Esophagus muscularis mucosa (tissue), 4 donors: ENCODE data around the gene RAB15. TPM values are rescaled to one million over a fixed set of nuclear protein-coding genes. Genes with fewer than 3 reads are reported as not detected.

ENCODE experiments used
- DNase-seq: peaks from one replicate; pipeline ENCODE4 v3.0.0-alpha.2; 2017; ENCODE audit errors: extremely low spot score
- H3K27ac ChIP-seq, 4 donors: fragments of 200-600 bp; sonication (generic); replicated peaks in 1 of 4; 1 replicate in 3 of 4; 2 replicates in 1 of 4; pipeline ENCODE4 v1.5.1; 2016 to 2019; ENCODE audit warnings: mild to moderate bottlenecking in 1 of 4
- H3K27me3 ChIP-seq, 4 donors: fragments of 200-600 bp; sonication (generic); one replicate each; pipeline versions ENCODE4 v1.5.1 to v1.6.0; 2016 to 2019
- H3K36me3 ChIP-seq, 4 donors: fragments of 200-600 bp; sonication (generic); one replicate each; pipeline ENCODE4 v1.5.1; 2016 to 2019
- H3K4me1 ChIP-seq, 4 donors: fragments of 200-600 bp; sonication (generic); one replicate each; pipeline ENCODE4 v1.5.1; 2016 to 2019
- H3K4me3 ChIP-seq, 4 donors: fragments of 200-600 bp; sonication (generic); 1 replicate in 2 of 4; 2 replicates in 2 of 4; pipeline ENCODE4 v1.5.1; 2016 to 2019; ENCODE audit warnings: mild to moderate bottlenecking in 4 of 4, moderate library complexity in 1 of 4
- H3K9me3 ChIP-seq, 4 donors: fragments of 200-600 bp; sonication (generic); 1 replicate in 3 of 4; 2 replicates in 1 of 4; pipeline ENCODE4 v1.5.1; 2016 to 2019
- EP300 ChIP-seq: sonication (generic); formaldehyde crosslinking; IDR thresholded peaks from one replicate; pipeline ENCODE4 v1.6.1; 2017; ENCODE audit warnings: antibody characterized with exemption
- POLR2A ChIP-seq: fragments of 450-650 bp; IDR thresholded peaks from one replicate; pipeline ENCODE4 v1.6.1; 2017; ENCODE audit warnings: antibody characterized with exemption, moderate library complexity, mild to moderate bottlenecking, low read depth
- POLR2AphosphoS5 ChIP-seq, 2 donors: sonication (generic); formaldehyde crosslinking; IDR thresholded peaks; one replicate each; pipeline ENCODE4 v1.6.1; 2017; ENCODE audit warnings: antibody characterized with exemption in 2 of 2
- WGBS: methylation state at CpG from one replicate; pipeline ENCODE4 v1.1.5; 2018; 5-methylcytosine and 5-hydroxymethylcytosine counted together
- intact Hi-C: fragments of 100-400 bp; cut with DNase I; formaldehyde crosslinking; loops from one replicate; pipeline ENCODE4 v1.15.1; 2023
- total RNA-seq, 4 donors: library from RNA; depleted of rRNA; stranded (reverse); fragments of >200 nt; gene quantifications; one replicate each; pipeline versions ENCODE4 v1.1.0 to v1.2.1, GENCODE V29; 2016
- TF ChIP-seq, protein P1 (sequence below), 3 experiments: fragments of 200-600 bp in 2 of 3; fragments of 450-650 bp in 1 of 3; sonication (generic) in 2 of 3; IDR thresholded peaks; one replicate each; pipeline ENCODE4 v1.5.1; 2017 to 2019; ENCODE audit warnings: antibody characterized with exemption in 3 of 3, mild to moderate bottlenecking in 2 of 3, moderate library complexity in 1 of 3

Gene RAB15
- total RNA-seq, 4 donors from 2014 or later = 3.7 to 11.4 (median 7.1) TPM

DNA sequence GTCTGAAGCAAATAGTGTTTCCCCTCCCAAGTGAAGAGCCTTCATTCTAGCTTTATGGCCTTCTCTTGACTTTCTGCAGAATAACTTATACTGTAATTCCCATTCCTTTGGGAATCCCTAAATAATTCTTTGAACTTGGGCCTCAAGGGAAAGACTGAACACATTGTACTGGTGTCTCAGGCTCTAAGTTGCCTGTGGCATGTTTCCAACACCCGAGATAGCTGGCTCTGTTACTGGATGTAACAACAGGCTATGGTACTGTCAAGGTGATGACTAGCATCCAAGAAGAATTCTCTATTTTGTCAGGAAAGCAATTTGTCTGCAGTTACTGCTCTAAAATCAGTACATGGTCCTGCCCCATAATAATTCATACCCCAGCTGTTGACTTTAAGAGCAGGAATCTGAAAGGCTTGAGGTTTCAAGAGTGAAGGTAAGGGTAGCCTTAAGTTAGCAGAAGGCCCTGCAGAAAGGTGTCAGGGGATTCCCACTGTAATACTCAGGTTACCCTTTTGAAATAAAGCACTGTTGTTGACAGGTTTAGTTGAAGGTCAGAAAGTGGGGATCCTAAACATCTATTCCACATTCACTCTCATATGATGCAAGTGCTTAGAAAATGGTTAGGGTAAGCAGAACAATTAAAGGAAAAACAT is 34.8 kb downstream of the RAB15 start:
- intact Hi-C loops = loop anchor here (5.0 kb wide), 1 partner anchor 115 kb away; no protein-coding TSS in a partner anchor
- peak overlapping the region in 3 of 4 donors; percentile 2 to 52 (median 37) for H3K27ac ChIP-seq
- no peak overlapping the region for H3K4me3 ChIP-seq
- WGBS = 18% methylated on average over 1 of the region's 1 CpG
- peaks cover 19 to 38% (median 36%) of the 10 kb centered on the region in 4 donors for H3K4me1 ChIP-seq
- H3K36me3 ChIP-seq = peaks cover 5 to 57% (median 33%) of the 10 kb centered on the region in 4 donors
- no peak for TF ChIP-seq POLR2AphosphoS5 (IDR thresholded peaks at IDR 0.05)
- no peak for TF ChIP-seq POLR2A
- no peak for TF ChIP-seq EP300
- H3K9me3 ChIP-seq = no peaks in the 10 kb centered on the region
- H3K27me3 ChIP-seq = no peaks in the 10 kb centered on the region
- DNase-seq = peak; percentile 60

DNA sequence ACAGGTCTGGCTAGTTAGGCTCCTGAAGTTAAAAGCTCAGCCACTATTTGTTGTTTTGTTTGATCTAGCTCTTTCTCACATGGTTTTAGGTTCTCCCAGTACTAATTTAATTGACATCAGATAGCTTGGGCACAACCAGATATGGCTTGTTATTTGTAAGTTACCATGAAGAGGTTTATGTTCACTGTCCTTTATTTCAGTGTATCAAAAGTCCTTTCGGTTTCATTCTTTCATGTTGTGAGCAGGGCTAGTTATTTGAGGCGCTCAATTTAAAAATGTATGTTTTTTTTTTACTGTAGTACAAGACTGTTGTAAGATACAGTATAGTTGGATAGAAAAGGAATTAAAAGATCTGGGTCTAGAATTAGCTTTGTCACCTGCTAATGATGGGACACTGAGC is 36.6 kb downstream of the RAB15 start:
- H3K27ac ChIP-seq = peak overlapping the region in 2 of 4 donors; percentile 11 to 52
- H3K36me3 ChIP-seq = peaks cover 5 to 58% (median 43%) of the 10 kb centered on the region in 4 donors
- intact Hi-C loops = loop anchor here (5.0 kb wide), 1 partner anchor 113 kb away; no protein-coding TSS in a partner anchor
- TF ChIP-seq, protein P1, sequence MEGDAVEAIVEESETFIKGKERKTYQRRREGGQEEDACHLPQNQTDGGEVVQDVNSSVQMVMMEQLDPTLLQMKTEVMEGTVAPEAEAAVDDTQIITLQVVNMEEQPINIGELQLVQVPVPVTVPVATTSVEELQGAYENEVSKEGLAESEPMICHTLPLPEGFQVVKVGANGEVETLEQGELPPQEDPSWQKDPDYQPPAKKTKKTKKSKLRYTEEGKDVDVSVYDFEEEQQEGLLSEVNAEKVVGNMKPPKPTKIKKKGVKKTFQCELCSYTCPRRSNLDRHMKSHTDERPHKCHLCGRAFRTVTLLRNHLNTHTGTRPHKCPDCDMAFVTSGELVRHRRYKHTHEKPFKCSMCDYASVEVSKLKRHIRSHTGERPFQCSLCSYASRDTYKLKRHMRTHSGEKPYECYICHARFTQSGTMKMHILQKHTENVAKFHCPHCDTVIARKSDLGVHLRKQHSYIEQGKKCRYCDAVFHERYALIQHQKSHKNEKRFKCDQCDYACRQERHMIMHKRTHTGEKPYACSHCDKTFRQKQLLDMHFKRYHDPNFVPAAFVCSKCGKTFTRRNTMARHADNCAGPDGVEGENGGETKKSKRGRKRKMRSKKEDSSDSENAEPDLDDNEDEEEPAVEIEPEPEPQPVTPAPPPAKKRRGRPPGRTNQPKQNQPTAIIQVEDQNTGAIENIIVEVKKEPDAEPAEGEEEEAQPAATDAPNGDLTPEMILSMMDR (IDR thresholded peaks at IDR 0.05) = no peak
- no peak for TF ChIP-seq POLR2AphosphoS5 (IDR thresholded peaks at IDR 0.05)
- no peak for TF ChIP-seq EP300
- no peak for TF ChIP-seq POLR2A
- WGBS = 80% methylated on average over 2 of the region's 2 CpGs
- H3K9me3 ChIP-seq = no peaks in the 10 kb centered on the region
- peak; percentile 0 for DNase-seq
- peaks cover 23 to 52% (median 49%) of the 10 kb centered on the region in 4 donors for H3K4me1 ChIP-seq
- no peaks in the 10 kb centered on the region for H3K27me3 ChIP-seq
- H3K4me3 ChIP-seq = no peak overlapping the region

DNA sequence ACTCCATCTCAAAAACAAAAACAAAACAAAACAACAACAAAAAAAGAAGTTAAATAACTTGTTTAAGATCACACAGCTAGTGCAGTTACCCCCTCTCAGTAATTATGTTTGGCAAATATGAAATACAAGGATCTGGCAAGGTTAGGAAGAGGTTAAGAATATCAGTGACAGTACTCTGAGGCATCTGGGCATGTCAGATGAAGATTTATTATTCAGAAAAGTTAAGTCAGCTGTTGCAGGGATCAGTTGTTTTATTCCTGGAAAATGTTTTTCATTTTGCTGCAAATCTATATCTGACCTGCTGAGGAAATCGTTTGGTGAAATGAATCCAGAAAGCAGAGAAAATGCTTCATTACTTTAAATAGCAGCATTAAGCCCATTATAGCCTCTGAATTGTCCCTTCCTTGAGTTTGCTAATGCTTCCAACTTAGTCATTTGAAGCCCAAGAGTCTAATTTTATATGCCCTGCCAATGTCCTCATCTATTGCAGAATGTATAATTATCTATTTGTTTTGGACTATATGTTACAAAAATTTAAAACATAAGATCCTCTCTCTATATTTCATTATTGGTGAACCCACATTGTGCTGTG is 37.7 kb downstream of the RAB15 start:
- H3K36me3 ChIP-seq = peaks cover 5 to 49% (median 37%) of the 10 kb centered on the region in 4 donors
- peaks cover 33 to 63% (median 60%) of the 10 kb centered on the region in 4 donors for H3K4me1 ChIP-seq
- intact Hi-C loops = no loop called here
- no peaks in the 10 kb centered on the region for H3K9me3 ChIP-seq
- no peak overlapping the region for H3K4me3 ChIP-seq
- no peak for TF ChIP-seq EP300
- no peak for TF ChIP-seq POLR2A
- TF ChIP-seq, protein P1 (IDR thresholded peaks at IDR 0.05) = no peak
- TF ChIP-seq POLR2AphosphoS5 (IDR thresholded peaks at IDR 0.05) = no peak
- 41% methylated on average over 1 of the region's 1 CpG for whole genome bisulfite sequencing
- no peaks in the 10 kb centered on the region for H3K27me3 ChIP-seq
- H3K27ac ChIP-seq = no peak overlapping the region
- no peak for DNase-seq

DNA sequence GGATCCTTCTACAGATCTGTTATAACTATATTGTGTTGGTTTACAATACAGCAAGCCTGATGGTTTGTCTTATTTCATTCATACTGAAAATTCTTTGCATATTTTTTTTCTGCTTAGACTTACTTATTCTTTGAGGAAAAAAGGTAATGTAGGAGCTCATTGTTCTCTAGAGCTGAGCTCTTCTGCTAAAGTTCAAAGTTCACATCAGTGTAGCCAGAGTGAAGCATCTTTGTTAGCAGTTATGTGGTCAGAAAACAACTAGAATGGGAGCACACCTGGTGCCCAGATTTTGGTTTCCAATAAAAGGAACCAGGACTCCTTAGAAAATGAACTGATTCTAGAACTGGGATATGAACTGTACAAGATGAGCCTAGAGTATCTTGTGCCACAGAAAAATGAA is 39.9 kb downstream of the RAB15 start:
- no peak for TF ChIP-seq POLR2A
- TF ChIP-seq, protein P1 (IDR thresholded peaks at IDR 0.05) = no peak
- no peak for TF ChIP-seq POLR2AphosphoS5 (IDR thresholded peaks at IDR 0.05)
- TF ChIP-seq EP300 = no peak
- Histone ChIP-seq H3K27ac (peak overlapping the region in 2 of 4 donors; percentile 12 to 78), H3K27me3 (no peaks in the 10 kb centered on the region), H3K9me3 (no peaks in the 10 kb centered on the region), H3K4me3 (no peak overlapping the region), H3K4me1 (peaks cover 34 to 69% (median 62%) of the 10 kb centered on the region in 4 donors), H3K36me3 (peaks cover 5 to 61% (median 45%) of the 10 kb centered on the region in 4 donors)
- intact Hi-C loops = no loop called here
- DNase-seq = no peak

DNA sequence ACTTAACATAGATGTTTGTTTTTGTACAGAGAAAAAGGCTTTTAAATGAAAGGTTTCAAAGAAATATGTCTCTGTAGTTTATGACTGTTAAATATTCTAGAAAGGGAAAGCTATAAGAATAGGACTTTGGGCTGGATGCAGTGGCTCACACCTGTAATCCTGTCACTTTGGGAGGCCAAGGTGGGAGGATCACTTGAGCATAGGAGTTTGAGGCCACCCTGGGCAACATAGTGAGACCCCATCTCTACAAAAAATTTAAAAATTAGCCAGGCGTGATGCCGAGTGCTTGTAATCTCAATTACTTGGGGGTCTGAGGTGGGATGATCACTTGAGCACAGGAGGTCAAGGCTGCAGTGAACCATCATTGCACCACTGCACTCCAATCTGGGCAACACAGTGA is 41.0 kb downstream of the RAB15 start:
- H3K27me3 ChIP-seq = no peaks in the 10 kb centered on the region
- no peaks in the 10 kb centered on the region for H3K9me3 ChIP-seq
- H3K36me3 ChIP-seq = peaks cover 5 to 72% (median 55%) of the 10 kb centered on the region in 4 donors
- WGBS = 58% methylated on average over 2 of the region's 2 CpGs
- peaks cover 27 to 58% (median 51%) of the 10 kb centered on the region in 4 donors for H3K4me1 ChIP-seq
- H3K27ac ChIP-seq = peak overlapping the region; percentile 58 to 78 (median 67)
- TF ChIP-seq, protein P1 (IDR thresholded peaks at IDR 0.05) = no peak
- TF ChIP-seq POLR2AphosphoS5 (IDR thresholded peaks at IDR 0.05) = no peak
- TF ChIP-seq EP300 = no peak
- TF ChIP-seq POLR2A = no peak
- intact Hi-C loops = no loop called here
- peak; percentile 14 for DNase-seq
- no peak overlapping the region for H3K4me3 ChIP-seq
